K562 (cell line): Measurements from ENCODE around the gene DPH2. TPM values are rescaled to one million over a fixed set of nuclear protein-coding genes. Genes with fewer than 3 reads are reported as not detected.

Experiments
- CREM ChIP-seq: IDR thresholded peaks from 2 replicates; pipeline ENCODE4 v1.6.1; 2014; ENCODE audit warnings: antibody characterized with exemption, low read depth
- ELF4 ChIP-seq: fragments of 450-650 bp; formaldehyde crosslinking; IDR thresholded peaks from 2 replicates; pipeline ENCODE4 v1.4.0; 2022; ENCODE audit warnings: missing genetic modification characterization
- HDAC2 ChIP-seq: fragments of 450-650 bp; IDR thresholded peaks from 2 replicates; pipeline ENCODE4 v1.6.1; 2016; ENCODE audit warnings: mild to moderate bottlenecking
- HDAC6 ChIP-seq: IDR thresholded peaks from 2 replicates; pipeline ENCODE4 v1.6.1; 2012; ENCODE audit warnings: low read depth, mild to moderate bottlenecking, control low read depth, inconsistent platforms, low read length, moderate library complexity
- HDGF ChIP-seq: fragments of 450-650 bp; IDR thresholded peaks from 2 replicates; pipeline ENCODE4 v1.6.1; 2016
- MTA1 ChIP-seq: fragments of 450-650 bp; IDR thresholded peaks from 2 replicates; pipeline ENCODE4 v1.6.1; 2017; ENCODE audit warnings: borderline replicate concordance
- POLR2A ChIP-seq: fragments of 450-650 bp; conservative IDR thresholded peaks from 2 replicates; pipeline ENCODE4 v1.6.1; 2016
- POLR2AphosphoS2 ChIP-seq: IDR thresholded peaks from 2 replicates; pipeline ENCODE4 v1.6.1; 2012; ENCODE audit warnings: low read length, improper control_type of control experiment
- POLR2G ChIP-seq: fragments of 200-400 bp; formaldehyde crosslinking; IDR thresholded peaks from 2 replicates; pipeline ENCODE4 v1.6.1; 2017; ENCODE audit warnings: low read depth, mild to moderate bottlenecking, antibody characterized with exemption, low read length, moderate library complexity
- RB1 ChIP-seq: fragments of 450-650 bp; IDR thresholded peaks from 2 replicates; pipeline ENCODE4 v1.6.1; 2017; ENCODE audit warnings: low read depth, mild to moderate bottlenecking
- RHOXF2B ChIP-seq: fragments of 250-450 bp; sonication (Bioruptor Pico); conservative IDR thresholded peaks from 2 replicates; pipeline ENCODE4 v1.5.1; 2021
- SPI1 ChIP-seq: IDR thresholded peaks from 2 replicates; pipeline ENCODE4 v1.6.1; 2011; ENCODE audit warnings: low read depth, low read length, control low read depth, borderline replicate concordance
- TAL1 ChIP-seq: fragments of 450-650 bp; IDR thresholded peaks from 2 replicates; pipeline ENCODE4 v1.6.1; 2016; ENCODE audit warnings: mild to moderate bottlenecking
- YBX1 ChIP-seq: fragments of 450-650 bp; IDR thresholded peaks from 2 replicates; pipeline ENCODE4 v1.7.1; 2016; ENCODE audit warnings: mild to moderate bottlenecking
- ZNF175 ChIP-seq: fragments of 200-800 bp; sonication (Bioruptor generic); IDR thresholded peaks from 2 replicates; pipeline ENCODE4 v1.6.1; 2016; ENCODE audit warnings: low read depth, mild to moderate bottlenecking, missing genetic modification characterization, missing compliant biosample characterization
- ZNF717 ChIP-seq: fragments of 250-450 bp; sonication (Bioruptor Pico); IDR thresholded peaks from 2 replicates; pipeline ENCODE4 v1.5.0; 2021
- polyA plus RNA-seq, 8 experiments: library from polyadenylated mRNA; depleted of rRNA in 4 of 8; stranded (reverse) in 5 of 8; unstranded in 3 of 8; fragments of >200 nt; fragmentation: Nextera tagmentation in 2 of 8; fragmentation: Illumina TruSeq in 1 of 8; extraction: Ambion mirVana in 2 of 8; extraction: Trizol in 1 of 8; gene quantifications; 2 replicates each; pipeline versions ENCODE4 v1.2.1 to v1.2.3, GENCODE V29; 2011 to 2014; ENCODE audit warnings: inconsistent platforms in 1 of 8, missing spikeins in 1 of 8
- total RNA-seq, 7 experiments: library from RNA; depleted of rRNA in 6 of 7; stranded (reverse); fragments of >200 nt in 6 of 7; fragmentation: Illumina TruSeq in 2 of 7; extraction: Trizol in 2 of 7; gene quantifications; 2 replicates each; pipeline versions ENCODE4 v1.2.1 to v1.2.3, GENCODE V29; 2011 to 2021; ENCODE audit warnings: low replicate concordance in 1 of 7
- TF ChIP-seq, protein P1 (sequence below), 2 experiments: fragments of 450-650 bp; conservative IDR thresholded peaks; 2 replicates each; pipeline ENCODE4 v1.6.1; 2017; ENCODE audit warnings: mild to moderate bottlenecking in 2 of 2, moderate library complexity in 2 of 2
- TF ChIP-seq, protein P2 (sequence below), 2 experiments: IDR thresholded peaks; 2 replicates each; pipeline ENCODE4 v1.6.1; 2011; ENCODE audit warnings: borderline replicate concordance in 1 of 2, control low read depth in 1 of 2, low read depth in 1 of 2, low read length in 1 of 2, mild to moderate bottlenecking in 1 of 2, mixed read lengths in 1 of 2, moderate library complexity in 1 of 2; ENCODE audit not compliant: insufficient read depth in 1 of 2, insufficient read length in 1 of 2, poor library complexity in 1 of 2, severe bottlenecking in 1 of 2; ENCODE audit errors: extremely low read depth in 1 of 2
- TF ChIP-seq, protein P3 (sequence below): fragments of 450-650 bp; IDR thresholded peaks from 2 replicates; pipeline ENCODE4 v1.6.1; 2016; ENCODE audit warnings: mild to moderate bottlenecking
- TF ChIP-seq, protein P4 (sequence below): fragments of 450-650 bp; formaldehyde crosslinking; conservative IDR thresholded peaks from 2 replicates; pipeline ENCODE4 v1.4.0; 2022; ENCODE audit warnings: mild to moderate bottlenecking, missing genetic modification characterization

Gene DPH2
- total and polyA plus RNA-seq, 9 of the 15 experiments (the other 6 are each of a cell fraction or from before 2014, with no cell fraction given) = 17.9 to 94.1 (median 68.1) TPM

DNA sequence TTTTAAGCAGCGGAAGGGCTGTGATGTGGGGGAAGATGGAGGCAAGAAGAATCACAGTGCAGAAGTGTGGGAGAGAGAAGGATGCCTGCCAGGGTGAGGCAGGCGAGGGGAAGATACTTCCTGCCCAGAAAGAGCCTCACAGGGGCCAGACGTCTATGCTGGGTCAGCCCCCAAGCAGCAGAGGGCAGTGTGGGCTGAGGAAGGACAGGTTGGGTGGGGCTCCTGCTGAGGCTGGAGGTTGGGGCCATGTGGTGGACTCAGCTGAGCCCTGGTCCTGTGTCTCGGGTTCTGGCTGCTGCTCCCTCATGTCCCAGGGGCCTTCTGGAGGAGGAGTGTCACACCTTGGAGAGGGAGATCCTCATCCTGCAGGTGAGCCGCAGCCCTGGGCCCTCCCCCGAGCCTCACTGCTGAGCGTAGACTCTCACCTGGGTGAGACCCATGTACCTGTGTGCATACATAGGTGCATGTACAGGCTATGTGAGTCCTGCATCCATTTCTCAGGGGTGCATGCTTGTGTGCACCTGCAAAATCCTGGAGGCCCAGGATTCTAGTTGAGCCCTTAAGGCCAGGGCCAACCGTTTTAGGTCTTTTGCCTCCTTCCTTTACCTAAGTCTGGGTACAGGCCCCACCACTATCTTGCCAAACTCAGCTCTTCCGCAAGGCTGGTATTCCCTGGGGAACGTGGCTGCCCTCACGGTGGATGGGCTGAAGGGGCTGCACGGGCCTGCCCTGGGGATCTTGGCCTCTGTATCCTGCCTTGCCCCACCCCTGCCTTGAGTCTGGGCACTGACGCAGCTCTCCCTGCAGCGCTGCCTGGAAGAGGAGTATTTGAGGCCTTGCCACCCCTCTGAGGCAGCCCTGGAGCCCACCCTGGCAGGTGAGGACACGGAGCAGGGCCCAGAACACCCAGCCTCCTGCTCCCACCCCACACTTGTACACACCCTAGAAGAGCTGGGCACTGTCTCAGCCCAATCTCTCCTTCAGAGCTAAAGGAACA, 25.3 kb downstream of the DPH2 start (continued):
- TF ChIP-seq, protein P1, sequence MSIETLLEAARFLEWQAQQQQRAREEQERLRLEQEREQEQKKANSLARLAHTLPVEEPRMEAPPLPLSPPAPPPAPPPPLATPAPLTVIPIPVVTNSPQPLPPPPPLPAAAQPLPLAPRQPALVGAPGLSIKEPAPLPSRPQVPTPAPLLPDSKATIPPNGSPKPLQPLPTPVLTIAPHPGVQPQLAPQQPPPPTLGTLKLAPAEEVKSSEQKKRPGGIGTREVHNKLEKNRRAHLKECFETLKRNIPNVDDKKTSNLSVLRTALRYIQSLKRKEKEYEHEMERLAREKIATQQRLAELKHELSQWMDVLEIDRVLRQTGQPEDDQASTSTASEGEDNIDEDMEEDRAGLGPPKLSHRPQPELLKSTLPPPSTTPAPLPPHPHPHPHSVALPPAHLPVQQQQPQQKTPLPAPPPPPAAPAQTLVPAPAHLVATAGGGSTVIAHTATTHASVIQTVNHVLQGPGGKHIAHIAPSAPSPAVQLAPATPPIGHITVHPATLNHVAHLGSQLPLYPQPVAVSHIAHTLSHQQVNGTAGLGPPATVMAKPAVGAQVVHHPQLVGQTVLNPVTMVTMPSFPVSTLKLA (conservative IDR thresholded peaks at IDR 0.05) = peak in 1 of 2 experiments; percentile 60; a peak in 3 of 4 replicates
- TF ChIP-seq RHOXF2B (CRISPR knock-in tag) = 0 out of 2 replicates have a peak, but pooled peaks have one; percentile 38
- peak; percentile 78; the same call in 1 of the 2 replicates for TF ChIP-seq RB1
- TF ChIP-seq HDAC6 = no peak
- TF ChIP-seq HDAC2 = 0 out of 2 replicates have a peak, but pooled peaks have one; percentile 32
- no peak for TF ChIP-seq TAL1
- TF ChIP-seq, protein P2, sequence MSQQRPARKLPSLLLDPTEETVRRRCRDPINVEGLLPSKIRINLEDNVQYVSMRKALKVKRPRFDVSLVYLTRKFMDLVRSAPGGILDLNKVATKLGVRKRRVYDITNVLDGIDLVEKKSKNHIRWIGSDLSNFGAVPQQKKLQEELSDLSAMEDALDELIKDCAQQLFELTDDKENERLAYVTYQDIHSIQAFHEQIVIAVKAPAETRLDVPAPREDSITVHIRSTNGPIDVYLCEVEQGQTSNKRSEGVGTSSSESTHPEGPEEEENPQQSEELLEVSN (IDR thresholded peaks at IDR 0.05; ENCODE audit: borderline replicate concordance in 1 of 2, extremely low read depth in 1 of 2, insufficient read depth in 1 of 2, insufficient read length in 1 of 2, low read depth in 1 of 2, low read length in 1 of 2, poor library complexity in 1 of 2, severe bottlenecking in 1 of 2) = peak in 1 of 2 experiments; percentile 9
- TF ChIP-seq ZNF717 (CRISPR knock-in tag) = 0 out of 2 replicates have a peak, but pooled peaks have one; percentile 58
- TF ChIP-seq SPI1 = 0 out of 2 replicates have a peak, but pooled peaks have one; percentile 39
- TF ChIP-seq POLR2G = peak; percentile 46; the same call in 1 of the 2 replicates
- TF ChIP-seq HDGF = 0 out of 2 replicates have a peak, but pooled peaks have one; percentile 44
- no peak for TF ChIP-seq YBX1
- TF ChIP-seq POLR2AphosphoS2 = peak; percentile 64
- TF ChIP-seq POLR2A = 0 out of 2 replicates have a peak, but pooled peaks have one; percentile 14
- no peak for TF ChIP-seq ELF4 (CRISPR knock-in tag)
- TF ChIP-seq, protein P3, sequence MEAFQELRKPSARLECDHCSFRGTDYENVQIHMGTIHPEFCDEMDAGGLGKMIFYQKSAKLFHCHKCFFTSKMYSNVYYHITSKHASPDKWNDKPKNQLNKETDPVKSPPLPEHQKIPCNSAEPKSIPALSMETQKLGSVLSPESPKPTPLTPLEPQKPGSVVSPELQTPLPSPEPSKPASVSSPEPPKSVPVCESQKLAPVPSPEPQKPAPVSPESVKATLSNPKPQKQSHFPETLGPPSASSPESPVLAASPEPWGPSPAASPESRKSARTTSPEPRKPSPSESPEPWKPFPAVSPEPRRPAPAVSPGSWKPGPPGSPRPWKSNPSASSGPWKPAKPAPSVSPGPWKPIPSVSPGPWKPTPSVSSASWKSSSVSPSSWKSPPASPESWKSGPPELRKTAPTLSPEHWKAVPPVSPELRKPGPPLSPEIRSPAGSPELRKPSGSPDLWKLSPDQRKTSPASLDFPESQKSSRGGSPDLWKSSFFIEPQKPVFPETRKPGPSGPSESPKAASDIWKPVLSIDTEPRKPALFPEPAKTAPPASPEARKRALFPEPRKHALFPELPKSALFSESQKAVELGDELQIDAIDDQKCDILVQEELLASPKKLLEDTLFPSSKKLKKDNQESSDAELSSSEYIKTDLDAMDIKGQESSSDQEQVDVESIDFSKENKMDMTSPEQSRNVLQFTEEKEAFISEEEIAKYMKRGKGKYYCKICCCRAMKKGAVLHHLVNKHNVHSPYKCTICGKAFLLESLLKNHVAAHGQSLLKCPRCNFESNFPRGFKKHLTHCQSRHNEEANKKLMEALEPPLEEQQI = no peak
- TF ChIP-seq ZNF175 (CRISPR knock-in tag) = no peak
- TF ChIP-seq, protein P4, sequence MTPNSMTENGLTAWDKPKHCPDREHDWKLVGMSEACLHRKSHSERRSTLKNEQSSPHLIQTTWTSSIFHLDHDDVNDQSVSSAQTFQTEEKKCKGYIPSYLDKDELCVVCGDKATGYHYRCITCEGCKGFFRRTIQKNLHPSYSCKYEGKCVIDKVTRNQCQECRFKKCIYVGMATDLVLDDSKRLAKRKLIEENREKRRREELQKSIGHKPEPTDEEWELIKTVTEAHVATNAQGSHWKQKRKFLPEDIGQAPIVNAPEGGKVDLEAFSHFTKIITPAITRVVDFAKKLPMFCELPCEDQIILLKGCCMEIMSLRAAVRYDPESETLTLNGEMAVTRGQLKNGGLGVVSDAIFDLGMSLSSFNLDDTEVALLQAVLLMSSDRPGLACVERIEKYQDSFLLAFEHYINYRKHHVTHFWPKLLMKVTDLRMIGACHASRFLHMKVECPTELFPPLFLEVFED (CRISPR knock-in tag) = no peak
- TF ChIP-seq CREM = peak; percentile 55; the same call in 1 of the 2 replicates
- TF ChIP-seq MTA1 = no peak
